ENCODE measurements around the gene ARNT2.

ARNT2 gene

GRCh38 chr15:80580536-80581260 is 176.5 kb downstream of the ARNT2 start:
- no peak for DNase-seq

- no peak for DNase-seq
Measured at GRCh38 chr15:80581976-80582375, 177.8 kb downstream of the ARNT2 start.

- no peak for DNase-seq
Measured at GRCh38 chr15:80582816-80583423, 178.7 kb downstream of the ARNT2 start.

GRCh38 chr15:80584561-80584964 is 180.4 kb downstream of the ARNT2 start:
- no peak for DNase-seq

- DNase-seq = no peak
Measured at GRCh38 chr15:80584973-80585525, 180.9 kb downstream of the ARNT2 start.

GRCh38 chr15:80585544-80586018 is 181.4 kb downstream of the ARNT2 start:
- no peak for DNase-seq

- DNase-seq = no peak
Measured at GRCh38 chr15:80586161-80586560, 182.0 kb downstream of the ARNT2 start.

- DNase-seq = no peak
Measured at GRCh38 chr15:80587007-80587406, 182.8 kb downstream of the ARNT2 start.

GRCh38 chr15:80587816-80588456 is 183.8 kb downstream of the ARNT2 start:
- DNase-seq = no peak

- DNase-seq = no peak
Measured at GRCh38 chr15:80588801-80589200, 184.6 kb downstream of the ARNT2 start.

GRCh38 chr15:80590761-80591355 is 186.7 kb downstream of the ARNT2 start:
- DNase-seq = no peak

GRCh38 chr15:80591471-80591870 is 187.3 kb downstream of the ARNT2 start:
- DNase-seq = no peak

GRCh38 chr15:80591938-80592825 is 188.0 kb downstream of the ARNT2 start:
- no peak for DNase-seq

GRCh38 chr15:80593486-80594030 is 189.4 kb downstream of the ARNT2 start:
- no peak for DNase-seq

GRCh38 chr15:80594091-80594889 is 190.1 kb downstream of the ARNT2 start:
- DNase-seq = no peak

GRCh38 chr15:80595396-80595795 is 191.2 kb downstream of the ARNT2 start:
- DNase-seq = no peak

GRCh38 chr15:80596521-80596976 is 192.4 kb downstream of the ARNT2 start:
- DNase-seq = no peak

- no peak for DNase-seq
Measured at GRCh38 chr15:80597076-80597475, 192.9 kb downstream of the ARNT2 start.

- DNase-seq = no peak
Measured at GRCh38 chr15:80599359-80599758, 195.2 kb downstream of the ARNT2 start.

- DNase-seq = no peak
Measured at GRCh38 chr15:80600626-80601025, 196.4 kb downstream of the ARNT2 start.

- DNase-seq = no peak
Measured at GRCh38 chr15:80601256-80601655, 197.1 kb downstream of the ARNT2 start.

Data from activated CD4-positive, alpha-beta T cell treated with anti-CD3 and anti-CD28 coated beads, Interleukin-2, amount 50 U/mL, for 1 hour (primary cell).